Measurements from ENCODE around the gene CHIA.

DNA sequence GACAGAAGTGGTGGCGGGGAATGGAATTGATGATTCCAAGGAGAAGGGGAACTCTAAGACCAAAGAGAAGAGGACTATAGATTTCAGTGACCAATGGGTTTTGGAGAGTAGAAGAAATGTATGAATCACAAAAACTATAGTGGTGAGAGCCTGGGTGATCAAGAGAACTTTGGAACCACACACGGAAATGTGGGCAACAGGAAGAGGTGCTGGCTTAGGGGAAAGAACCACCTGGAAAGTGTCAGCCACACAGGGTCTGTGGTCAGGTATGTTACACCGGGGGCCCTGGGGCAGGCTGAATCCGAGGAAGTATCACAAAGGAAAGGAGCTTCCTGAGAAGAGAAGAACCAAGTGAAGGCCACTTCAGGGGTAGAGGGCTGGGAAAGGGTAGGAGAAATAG, 11.5 kb upstream of the CHIA start:
- TF ChIP-seq, protein P1, sequence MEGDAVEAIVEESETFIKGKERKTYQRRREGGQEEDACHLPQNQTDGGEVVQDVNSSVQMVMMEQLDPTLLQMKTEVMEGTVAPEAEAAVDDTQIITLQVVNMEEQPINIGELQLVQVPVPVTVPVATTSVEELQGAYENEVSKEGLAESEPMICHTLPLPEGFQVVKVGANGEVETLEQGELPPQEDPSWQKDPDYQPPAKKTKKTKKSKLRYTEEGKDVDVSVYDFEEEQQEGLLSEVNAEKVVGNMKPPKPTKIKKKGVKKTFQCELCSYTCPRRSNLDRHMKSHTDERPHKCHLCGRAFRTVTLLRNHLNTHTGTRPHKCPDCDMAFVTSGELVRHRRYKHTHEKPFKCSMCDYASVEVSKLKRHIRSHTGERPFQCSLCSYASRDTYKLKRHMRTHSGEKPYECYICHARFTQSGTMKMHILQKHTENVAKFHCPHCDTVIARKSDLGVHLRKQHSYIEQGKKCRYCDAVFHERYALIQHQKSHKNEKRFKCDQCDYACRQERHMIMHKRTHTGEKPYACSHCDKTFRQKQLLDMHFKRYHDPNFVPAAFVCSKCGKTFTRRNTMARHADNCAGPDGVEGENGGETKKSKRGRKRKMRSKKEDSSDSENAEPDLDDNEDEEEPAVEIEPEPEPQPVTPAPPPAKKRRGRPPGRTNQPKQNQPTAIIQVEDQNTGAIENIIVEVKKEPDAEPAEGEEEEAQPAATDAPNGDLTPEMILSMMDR (IDR thresholded peaks at IDR 0.05), result no peak
- no peak for TF ChIP-seq POLR2A (IDR thresholded peaks at IDR 0.05)
